NCI-H526 (cell line): ENCODE data around the gene NCDN.

Experiments used
- DNase-seq, 2 experiments: peaks; one replicate each; lab custom pipeline; 2025; lab: John Stamatoyannopoulos, UW

NCDN gene

DNA sequence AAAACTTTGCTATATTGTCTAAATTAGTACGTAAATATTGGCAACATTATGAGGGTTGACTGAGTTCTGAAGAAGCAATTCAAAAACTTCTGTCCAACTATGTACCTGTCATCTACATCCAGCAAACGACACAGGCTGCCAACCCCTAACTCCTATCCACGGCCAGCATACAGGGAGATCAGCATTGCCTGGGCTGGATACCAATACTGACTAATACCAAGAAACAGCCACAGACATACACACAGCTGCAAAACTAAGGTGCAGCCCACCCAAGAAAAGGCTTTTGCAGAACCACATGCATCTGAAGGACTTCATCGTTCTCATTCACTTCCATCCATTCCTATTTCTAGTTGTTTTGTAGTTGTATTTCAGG lies 2.4 kb upstream of the NCDN start:
- no peak for DNase-seq

- no peak for DNase-seq
Measured at GRCh38 chr1:35555601-35556477, 1.8 kb upstream of the NCDN start.

DNA sequence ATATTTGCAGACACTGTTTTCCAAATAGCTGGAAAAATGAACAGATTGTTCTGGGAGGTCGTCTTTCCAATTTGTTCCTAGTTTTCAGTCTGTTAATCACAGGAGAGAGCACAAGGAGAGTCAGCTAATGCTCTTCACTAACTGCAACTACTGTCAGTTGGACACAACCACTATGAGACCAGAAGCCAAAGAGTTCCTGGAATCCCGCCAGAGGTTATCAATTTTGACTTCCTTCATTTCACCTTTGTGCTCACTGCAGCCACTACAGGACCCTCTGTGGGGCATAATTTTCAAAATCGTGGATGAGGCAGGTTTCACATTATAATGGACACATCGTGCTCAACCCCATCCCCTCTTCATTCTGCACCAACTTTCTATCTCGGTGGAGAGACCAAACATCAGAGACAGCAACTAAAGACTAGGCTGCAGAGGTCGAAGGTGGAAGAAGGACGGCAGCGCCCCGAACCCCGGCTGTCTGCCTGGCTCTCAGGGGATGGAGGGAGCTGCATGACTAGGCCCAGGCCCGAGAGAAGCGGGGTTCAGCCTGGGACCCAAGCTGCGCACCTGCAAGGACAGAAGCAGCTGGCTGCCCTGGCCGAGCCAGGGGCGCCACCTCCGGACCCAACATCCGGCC lies 998 bp upstream of the NCDN start:
- DNase-seq = no peak

DNA sequence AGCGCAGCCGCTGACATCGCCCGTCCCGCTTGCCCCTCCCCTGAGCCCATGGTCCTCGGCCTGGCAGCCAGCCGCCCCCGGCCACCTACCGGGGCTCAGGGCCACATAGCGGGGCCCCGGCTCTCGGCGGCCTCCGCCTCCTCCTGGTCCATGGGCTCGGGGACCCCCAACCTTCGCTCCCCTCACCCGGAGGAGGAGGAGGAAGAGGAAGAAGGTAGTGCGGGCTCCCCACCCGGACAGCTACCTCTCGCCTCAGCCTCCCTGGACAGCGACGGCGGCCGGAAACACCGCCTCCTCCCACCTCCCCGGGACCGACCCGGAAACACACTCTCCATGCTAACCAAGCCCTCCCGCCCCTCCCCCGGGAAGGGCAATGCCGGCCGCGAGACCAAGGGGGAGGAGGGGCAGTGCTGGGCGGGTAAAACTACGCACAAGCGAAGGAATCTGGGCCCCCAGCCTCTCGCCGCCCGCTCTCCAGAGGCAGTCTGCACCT lies 435 bp upstream of the NCDN start, which contains the start of gene KIAA0319L:
KIAA0319L (minus strand) TSS at position 286 of the 493 bp plus-strand sequence. CDS start 2,912 bp downstream, outside the sequence.
- peak in 1 of 2 experiments; percentile 96 for DNase-seq

- DNase-seq = peak in 1 of 2 experiments; percentile 61
Measured at GRCh38 chr1:35558374-35559316, 1.0 kb downstream of the NCDN start.

- DNase-seq = no peak
Measured at GRCh38 chr1:35559317-35559944, 1.8 kb downstream of the NCDN start.

DNA sequence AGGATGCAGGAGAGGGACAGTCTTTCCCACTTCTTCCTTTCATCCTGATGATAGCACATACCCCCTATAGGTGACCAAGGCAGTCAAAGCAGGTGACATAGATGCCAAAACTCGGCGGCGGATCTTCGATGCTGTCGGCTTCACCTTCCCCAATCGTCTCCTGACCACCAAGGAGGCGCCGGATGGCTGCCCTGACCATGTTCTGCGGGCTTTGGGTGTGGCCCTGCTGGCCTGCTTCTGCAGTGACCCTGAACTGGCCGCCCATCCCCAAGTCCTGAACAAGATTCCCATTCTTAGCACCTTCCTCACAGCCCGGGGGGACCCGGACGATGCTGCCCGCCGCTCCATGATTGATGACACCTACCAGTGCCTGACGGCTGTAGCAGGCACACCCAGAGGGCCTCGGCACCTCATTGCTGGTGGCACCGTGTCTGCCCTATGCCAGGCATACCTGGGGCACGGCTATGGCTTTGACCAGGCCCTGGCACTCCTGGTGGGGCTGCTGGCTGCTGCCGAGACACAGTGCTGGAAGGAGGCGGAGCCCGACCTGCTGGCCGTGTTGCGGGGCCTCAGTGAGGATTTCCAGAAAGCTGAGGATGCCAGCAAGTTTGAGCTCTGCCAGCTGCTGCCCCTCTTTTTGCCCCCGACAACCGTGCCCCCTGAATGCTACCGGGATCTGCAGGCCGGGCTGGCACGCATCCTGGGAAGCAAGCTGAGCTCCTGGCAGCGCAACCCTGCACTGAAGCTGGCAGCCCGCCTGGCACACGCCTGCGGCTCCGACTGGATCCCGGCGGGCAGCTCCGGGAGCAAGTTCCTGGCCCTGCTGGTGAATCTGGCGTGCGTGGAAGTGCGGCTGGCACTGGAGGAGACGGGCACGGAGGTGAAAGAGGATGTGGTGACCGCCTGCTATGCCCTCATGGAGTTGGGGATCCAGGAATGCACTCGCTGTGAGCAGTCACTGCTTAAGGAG lies 2.9 kb downstream of the NCDN start:
- DNase-seq = no peak

DNA sequence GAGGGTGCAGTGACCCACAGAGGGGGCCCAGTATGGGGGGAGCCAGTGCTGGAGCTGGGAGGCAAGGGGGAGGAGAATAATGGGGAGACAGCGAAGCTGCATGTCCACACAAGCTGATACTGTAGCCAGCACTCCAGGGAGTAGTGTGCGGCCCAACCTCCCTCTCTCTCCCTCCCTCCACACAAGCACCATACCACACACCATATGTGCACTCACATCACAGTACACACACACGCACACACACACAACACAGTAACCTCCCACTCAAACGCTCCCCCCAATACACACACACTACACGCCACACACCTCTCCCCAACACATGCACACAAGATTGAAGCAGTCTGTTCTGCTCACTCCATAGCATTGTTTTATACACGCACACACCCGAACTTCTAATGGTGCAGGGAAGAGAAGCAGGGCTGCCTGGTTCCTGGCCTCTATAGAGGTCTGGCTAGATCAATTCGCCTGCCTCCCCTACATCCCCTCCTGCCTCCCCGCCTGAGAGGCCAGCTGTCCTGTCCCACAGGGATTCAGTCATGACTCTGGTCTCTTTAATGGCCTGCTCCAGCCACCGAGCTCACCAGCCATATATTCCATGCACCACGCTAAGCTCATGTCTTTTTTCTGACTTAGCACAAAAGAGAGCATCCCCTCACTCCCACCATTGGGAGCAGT lies 3.8 kb downstream of the NCDN start:
- no peak for DNase-seq

DNA sequence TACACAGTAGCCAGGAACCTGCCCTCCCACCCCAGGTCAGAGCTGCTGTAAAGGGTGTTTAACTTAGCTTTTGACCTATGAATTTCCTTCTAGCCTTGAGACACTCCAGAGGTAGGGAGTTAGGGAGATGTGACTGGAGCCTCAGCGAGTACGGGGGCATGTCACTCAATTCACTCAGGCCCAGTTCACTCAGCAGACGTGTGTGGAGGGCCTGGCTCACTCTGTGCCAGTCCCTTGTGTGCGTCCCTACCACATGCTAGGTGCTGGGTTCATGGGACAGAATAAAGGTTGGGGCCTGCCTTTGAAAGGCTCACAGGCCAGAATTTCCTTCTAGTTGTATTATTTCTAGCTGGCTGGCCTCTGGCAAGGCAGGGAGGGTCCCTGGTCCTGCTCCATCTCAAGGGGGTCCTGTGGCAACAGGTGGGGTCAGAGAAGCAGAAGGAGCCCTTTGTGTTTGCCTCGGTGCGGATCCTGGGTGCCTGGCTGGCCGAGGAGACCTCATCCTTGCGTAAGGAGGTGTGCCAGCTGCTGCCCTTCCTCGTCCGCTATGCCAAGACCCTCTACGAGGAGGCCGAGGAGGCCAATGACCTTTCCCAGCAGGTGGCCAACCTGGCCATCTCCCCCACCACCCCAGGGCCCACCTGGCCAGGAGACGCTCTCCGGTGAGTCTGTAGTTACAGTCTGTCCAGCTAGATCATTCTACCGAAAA lies 4.5 kb downstream of the NCDN start:
- DNase-seq = no peak

DNA sequence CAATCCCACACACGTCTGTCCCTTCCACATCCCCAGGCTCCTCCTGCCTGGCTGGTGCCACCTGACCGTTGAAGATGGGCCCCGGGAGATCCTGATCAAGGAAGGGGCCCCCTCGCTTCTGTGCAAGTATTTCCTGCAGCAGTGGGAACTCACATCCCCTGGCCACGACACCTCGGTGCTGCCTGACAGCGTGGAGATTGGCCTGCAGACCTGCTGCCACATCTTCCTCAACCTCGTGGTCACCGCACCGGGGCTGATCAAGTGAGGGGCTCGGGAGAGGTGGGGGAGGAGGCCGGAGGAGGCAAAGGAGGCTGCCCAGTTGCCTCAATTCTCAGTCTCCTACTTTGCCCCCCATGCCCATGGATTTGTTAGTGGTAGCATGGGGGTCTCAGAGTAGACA lies 5.6 kb downstream of the NCDN start:
- DNase-seq = no peak

DNA sequence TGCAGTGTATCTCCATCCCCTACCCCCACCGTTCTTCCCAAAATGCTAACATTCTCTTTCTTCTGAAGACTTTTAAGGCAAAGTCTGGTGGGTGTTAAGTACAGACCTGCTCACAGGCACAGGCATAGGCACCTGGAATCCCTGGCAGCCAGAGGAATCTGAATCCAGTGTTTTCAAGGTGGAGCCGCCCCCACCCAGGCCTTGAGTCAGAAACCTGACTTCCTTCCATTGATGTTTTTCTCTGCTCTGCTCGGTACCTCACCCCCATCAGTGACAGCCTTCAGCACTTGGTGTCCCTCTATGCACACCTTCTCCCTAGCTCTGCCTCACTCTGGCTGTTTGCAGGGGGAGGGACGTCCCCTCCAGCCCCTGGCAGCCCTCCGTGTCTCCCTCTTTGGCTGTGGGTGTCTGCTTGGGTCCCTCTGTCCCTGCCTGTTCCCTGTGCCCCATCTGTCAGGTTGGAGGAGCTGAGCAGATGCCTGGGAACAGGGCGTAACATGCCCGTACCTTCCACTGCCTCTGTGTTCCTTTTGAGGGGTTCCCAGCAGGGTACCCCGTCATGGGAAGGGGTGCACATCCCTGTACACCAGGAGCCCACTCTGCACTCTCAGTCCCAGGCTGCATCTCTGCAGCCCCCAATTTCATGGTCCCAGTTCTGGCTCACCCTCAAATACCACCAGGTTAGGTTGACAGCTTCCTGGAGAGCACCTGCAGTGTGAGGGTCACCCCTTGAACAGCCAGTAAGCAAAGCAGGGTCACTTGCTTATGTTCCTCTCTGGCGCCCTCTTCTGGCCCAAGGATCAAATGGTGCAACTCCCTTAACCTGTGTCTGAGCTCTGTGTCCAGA lies 6.7 kb downstream of the NCDN start:
- peak; percentile 52 to 90 for DNase-seq

DNA sequence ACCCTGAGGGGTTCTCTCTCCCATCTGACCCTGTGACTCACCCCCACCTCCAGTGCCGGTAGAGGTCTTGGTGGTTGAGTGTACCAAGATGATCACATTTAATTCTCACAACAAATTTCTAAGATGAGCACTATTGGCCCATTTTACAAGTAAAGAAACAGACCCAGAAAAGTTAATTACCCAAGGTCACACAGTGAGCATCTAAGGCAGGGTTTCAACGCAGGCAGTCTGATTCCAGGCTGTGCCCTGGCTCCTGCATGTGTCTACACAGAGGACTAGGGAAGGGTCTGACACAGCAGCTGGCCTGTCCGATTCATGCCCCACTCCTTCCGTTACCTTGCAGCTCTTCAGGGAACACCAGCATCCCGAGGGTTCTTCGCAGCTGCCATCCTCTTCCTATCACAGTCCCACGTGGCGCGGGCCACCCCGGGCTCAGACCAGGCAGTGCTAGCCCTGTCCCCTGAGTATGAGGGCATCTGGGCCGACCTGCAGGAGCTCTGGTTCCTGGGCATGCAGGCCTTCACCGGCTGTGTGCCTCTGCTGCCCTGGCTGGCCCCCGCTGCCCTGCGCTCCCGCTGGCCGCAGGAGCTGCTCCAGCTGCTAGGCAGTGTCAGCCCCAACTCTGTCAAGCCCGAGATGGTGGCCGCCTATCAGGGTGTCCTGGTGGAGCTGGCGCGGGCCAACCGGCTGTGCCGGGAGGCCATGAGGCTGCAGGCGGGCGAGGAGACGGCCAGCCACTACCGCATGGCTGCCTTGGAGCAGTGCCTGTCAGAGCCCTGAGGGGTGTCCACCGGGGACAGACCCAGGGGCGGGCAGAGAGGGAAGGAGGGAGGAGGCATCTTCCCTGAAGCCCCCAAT lies 7.5 kb downstream of the NCDN start:
- DNase-seq = no peak

GRCh38 chr1:35565742-35566133 lies 8.1 kb downstream of the NCDN start:
- DNase-seq = no peak

DNA sequence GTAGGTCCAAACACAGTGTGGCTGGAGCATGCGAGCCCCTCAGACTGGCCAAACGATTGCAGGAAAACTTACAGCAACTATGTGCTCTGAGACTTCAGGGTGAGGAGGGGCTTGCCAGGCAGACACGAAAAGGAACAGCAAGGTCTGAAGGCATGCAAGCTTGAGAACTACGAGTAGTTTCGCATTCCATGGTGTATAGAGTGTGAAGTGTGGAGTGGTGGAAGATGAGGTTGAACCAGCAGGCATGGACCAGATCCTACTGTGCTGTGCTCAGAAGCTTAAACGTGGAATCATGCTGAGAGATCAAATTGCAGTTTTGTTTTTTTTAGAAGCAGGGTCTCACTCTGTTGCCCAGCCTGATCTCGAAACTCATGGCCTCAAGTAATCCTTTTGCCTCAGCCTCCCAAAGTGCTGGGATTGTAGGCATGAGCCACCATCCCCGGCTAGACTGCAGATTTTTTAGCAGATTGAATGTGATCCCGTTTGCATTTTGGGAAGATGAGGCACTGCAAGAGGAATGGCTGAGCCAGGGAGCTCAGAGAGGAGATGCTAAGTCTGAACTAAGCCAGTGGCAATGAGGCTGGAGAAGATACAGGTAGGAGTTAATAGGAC lies 10.5 kb downstream of the NCDN start:
- DNase-seq = no peak

GRCh38 chr1:35568975-35569395 lies 11.4 kb downstream of the NCDN start:
- DNase-seq = peak; percentile 53 to 87

GRCh38 chr1:35569936-35570335 lies 12.3 kb downstream of the NCDN start:
- DNase-seq = no peak
